K562 (cell line): ENCODE results near the gene ANXA9. TPM values are rescaled to one million over a fixed set of nuclear protein-coding genes. Genes with fewer than 3 reads are reported as not detected.

Source experiments
- ASH1L ChIP-seq: fragments of 450-650 bp; IDR thresholded peaks from 2 replicates; pipeline ENCODE4 v1.6.1; 2018; ENCODE audit warnings: borderline replicate concordance, mild to moderate bottlenecking, low read depth; ENCODE audit not compliant: partially characterized antibody
- BMI1 ChIP-seq: fragments of 150-350 bp; IDR thresholded peaks from 2 replicates; pipeline ENCODE4 v1.6.1; 2014; ENCODE audit warnings: low read length
- E2F1 ChIP-seq: sonication (generic); formaldehyde crosslinking; IDR thresholded peaks from 2 replicates; pipeline ENCODE4 v1.8.1; 2023; ENCODE audit warnings: mild to moderate bottlenecking, missing genetic modification reagents, moderate library complexity
- HDAC6 ChIP-seq: IDR thresholded peaks from 2 replicates; pipeline ENCODE4 v1.6.1; 2012; ENCODE audit warnings: low read depth, mild to moderate bottlenecking, control low read depth, inconsistent platforms, low read length, moderate library complexity
- HMBOX1 ChIP-seq: sonication (generic); IDR thresholded peaks from 2 replicates; pipeline ENCODE4 v1.6.1; 2016
- MAFK ChIP-seq: IDR thresholded peaks from 2 replicates; pipeline ENCODE4 v1.6.1; 2011; ENCODE audit warnings: low read length, improper control_type of control experiment
- MAZ ChIP-seq, 2 experiments: fragments of 450-650 bp in 1 of 2; sonication (generic) in 1 of 2; formaldehyde crosslinking; IDR thresholded peaks in 1 of 2; conservative IDR thresholded peaks in 1 of 2; 2 replicates each; pipeline versions ENCODE4 v1.4.0 to v1.5.0; 2020; ENCODE audit warnings: mild to moderate bottlenecking in 1 of 2, missing genetic modification reagents in 1 of 2
- MYNN ChIP-seq, 2 experiments: sonication (generic); formaldehyde crosslinking in 1 of 2; IDR thresholded peaks; 2 replicates each; pipeline versions ENCODE4 v1.5.0 to v1.6.1; 2016 to 2020; ENCODE audit warnings: antibody characterized with exemption in 1 of 2, missing genetic modification reagents in 1 of 2
- NCOA4 ChIP-seq: fragments of 450-650 bp; IDR thresholded peaks from 2 replicates; pipeline ENCODE4 v1.6.1; 2018; ENCODE audit warnings: mild to moderate bottlenecking; ENCODE audit not compliant: partially characterized antibody
- RFX5 ChIP-seq: IDR thresholded peaks from 2 replicates; pipeline ENCODE4 v1.6.1; 2011; ENCODE audit warnings: low read depth, mild to moderate bottlenecking, improper control_type of control experiment, low read length
- SNAPC5 ChIP-seq: fragments of 250-450 bp; sonication (Bioruptor Pico); IDR thresholded peaks from 2 replicates; pipeline ENCODE4 v1.8.0; 2021; ENCODE audit warnings: moderate library complexity, mild to moderate bottlenecking, inconsistent platforms
- SREBF1 ChIP-seq: fragments of 150-350 bp; IDR thresholded peaks from 2 replicates; pipeline ENCODE4 v1.6.1; 2014; ENCODE audit warnings: antibody characterized with exemption, low read depth, low read length, borderline replicate concordance
- TBP ChIP-seq: optimal IDR thresholded peaks from 2 replicates; pipeline ENCODE3; 2011; ENCODE audit warnings: low read depth, low read length, improper control_type of control experiment
- ZBTB12 ChIP-seq: fragments of 250-450 bp; sonication (Bioruptor Pico); IDR thresholded peaks from 2 replicates; pipeline ENCODE4 v1.4.0; 2020
- ZNF140 ChIP-seq: fragments of 250-450 bp; sonication (Bioruptor Pico); IDR thresholded peaks from 2 replicates; pipeline ENCODE4 v1.8.0; 2021; ENCODE audit warnings: moderate library complexity, mild to moderate bottlenecking, inconsistent platforms
- ZNF324 ChIP-seq: fragments of 250-450 bp; sonication (Bioruptor Pico); IDR thresholded peaks from 2 replicates; pipeline ENCODE4 v1.4.0; 2020; ENCODE audit warnings: mild to moderate bottlenecking
- ZNF431 ChIP-seq: sonication (generic); formaldehyde crosslinking; IDR thresholded peaks from 2 replicates; pipeline ENCODE4 v1.8.0; 2022; ENCODE audit warnings: mild to moderate bottlenecking, missing genetic modification reagents
- ZNF511 ChIP-seq: sonication (generic); formaldehyde crosslinking; IDR thresholded peaks from 2 replicates; pipeline ENCODE4 v1.8.0; 2022; ENCODE audit warnings: mild to moderate bottlenecking, missing genetic modification reagents
- ZNF551 ChIP-seq: fragments of 250-450 bp; sonication (Bioruptor Pico); IDR thresholded peaks from 2 replicates; pipeline ENCODE4 v1.5.0; 2021; ENCODE audit warnings: mild to moderate bottlenecking, moderate library complexity
- ZNF609 ChIP-seq: sonication (generic); formaldehyde crosslinking; IDR thresholded peaks from 2 replicates; pipeline ENCODE4 v1.8.1; 2023; ENCODE audit warnings: missing genetic modification reagents, mild to moderate bottlenecking, borderline replicate concordance
- polyA plus RNA-seq, 8 experiments: library from polyadenylated mRNA; depleted of rRNA in 4 of 8; stranded (reverse) in 5 of 8; unstranded in 3 of 8; fragments of >200 nt; fragmentation: Nextera tagmentation in 2 of 8; fragmentation: Illumina TruSeq in 1 of 8; extraction: Ambion mirVana in 2 of 8; extraction: Trizol in 1 of 8; gene quantifications; 2 replicates each; pipeline versions ENCODE4 v1.2.1 to v1.2.3, GENCODE V29; 2011 to 2014; ENCODE audit warnings: inconsistent platforms in 1 of 8, missing spikeins in 1 of 8
- total RNA-seq, 7 experiments: library from RNA; depleted of rRNA in 6 of 7; stranded (reverse); fragments of >200 nt in 6 of 7; fragmentation: Illumina TruSeq in 2 of 7; extraction: Trizol in 2 of 7; gene quantifications; 2 replicates each; pipeline versions ENCODE4 v1.2.1 to v1.2.3, GENCODE V29; 2011 to 2021; ENCODE audit warnings: low replicate concordance in 1 of 7

Gene ANXA9
- total and polyA plus RNA-seq, 9 of the 15 experiments (the other 6 are each of a cell fraction or from before 2014, with no cell fraction given), result 0.24 to 1.6 (median 0.57) TPM

- TF ChIP-seq ZNF551 (CRISPR knock-in tag) (no peak), ZNF324 (CRISPR knock-in tag) (no peak), TBP (no peak), MAFK (no peak), ZBTB12 (no peak), MYNN (IDR thresholded peaks at IDR 0.05) (no peak), MYNN (CRISPR knock-in tag; IDR thresholded peaks at IDR 0.05) (no peak), MAZ (CRISPR knock-in tag; conservative IDR thresholded peaks at IDR 0.05 in 1 of 2, IDR thresholded peaks at IDR 0.05 in 1 of 2) (0 out of 4 replicates have a peak, but pooled peaks of 1 of the 2 experiments have one; percentile 12), ZNF511 (CRISPR knock-in tag) (no peak), ZNF431 (CRISPR knock-in tag) (no peak), HMBOX1 (peak; percentile 66; the same call in 1 of the 2 replicates), NCOA4 (no peak), ZNF140 (CRISPR knock-in tag) (no peak), E2F1 (CRISPR knock-in tag) (0 out of 2 replicates have a peak, but pooled peaks have one; percentile 17), ASH1L (no peak), RFX5 (no peak), ZNF609 (CRISPR knock-in tag) (no peak), HDAC6 (no peak), BMI1 (no peak), SREBF1 (no peak), SNAPC5 (no peak)
Observed at GRCh38 chr1:151009206-151009587, 27.1 kb downstream of the ANXA9 start (continued).
